GM18508 (cell line): Measurements from ENCODE around the gene SUV39H1.

Source experiments
- ATAC-seq: cut with Tn5 transposase; IDR thresholded peaks from one replicate; pipeline ENCODE4 v1.9.1; 2021; ENCODE audit warnings: moderate number of reproducible peaks; ENCODE audit not compliant: insufficient read depth, unreplicated experiment

SUV39H1 gene

DNA sequence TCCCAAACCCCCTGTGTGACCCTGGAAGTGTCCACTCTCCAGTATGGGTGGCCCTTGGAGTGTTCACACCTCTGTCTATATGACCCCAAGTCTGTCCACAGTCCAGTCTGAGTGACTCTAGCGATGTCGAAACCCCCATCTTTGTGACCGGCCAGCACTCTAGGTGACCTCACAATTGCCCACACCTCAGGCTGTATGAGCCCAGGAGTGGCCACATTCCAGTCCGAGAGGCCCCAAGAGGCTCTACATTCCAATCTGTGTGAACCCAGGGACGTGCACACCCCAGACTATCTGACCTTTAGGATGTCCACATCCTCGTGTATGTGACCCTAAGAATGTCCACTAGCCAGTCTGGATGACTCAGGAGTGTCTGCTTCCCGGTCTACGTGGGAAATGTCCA lies 57.7 kb downstream of the SUV39H1 start:
- ATAC-seq = no peak
